Hematopoietic multipotent progenitor cell treated with erythropoietin and hydrocortisone succinate and interleukin-3 and kit ligand, for 17 days (in vitro differentiated cells): ENCODE measurements around the gene DNAH11.
"Not testable (repeated sequence)": the region's sequence is repeated elsewhere in the genome, so short reads cannot be mapped to it uniquely, and the experiment has no call there.

Experiments
- DNase-seq: peaks from one replicate; pipeline ENCODE4 v3.0.0-alpha.2; 2015; ENCODE audit warnings: low spot score

The DNAH11 gene

DNA sequence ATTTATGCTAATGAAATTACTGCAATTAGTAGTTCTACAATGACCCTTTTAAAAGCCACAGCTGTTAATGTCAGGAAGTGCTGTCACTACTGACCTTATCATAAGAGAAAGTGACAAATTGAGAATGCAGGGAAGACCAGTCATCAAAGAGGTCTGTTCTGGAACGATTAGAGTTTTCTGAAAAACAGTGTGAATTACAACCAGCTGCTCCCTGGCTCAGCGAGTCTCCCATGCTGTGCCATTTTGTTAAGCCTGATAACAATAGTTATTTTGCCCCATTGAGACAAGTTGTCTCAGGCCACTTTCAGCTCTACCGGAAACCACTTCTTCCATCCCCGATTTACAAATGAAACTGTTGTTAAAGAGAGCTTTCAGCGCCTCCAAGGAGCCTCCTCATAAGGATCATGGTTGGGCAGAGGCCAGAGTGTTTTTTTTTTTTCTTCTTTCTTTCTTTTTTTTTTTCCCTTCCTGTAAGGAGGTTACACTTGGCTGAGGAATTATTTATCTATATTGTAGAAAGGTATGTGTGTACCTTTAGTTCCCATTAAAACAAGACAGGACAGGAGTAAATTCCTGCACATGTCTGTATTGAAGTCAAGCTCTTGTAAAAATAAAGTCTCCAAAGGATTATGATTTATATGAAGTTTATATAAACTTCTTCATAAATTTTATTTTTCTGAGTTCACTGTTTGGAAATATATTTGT is 229.2 kb downstream of the DNAH11 start:
- no peak for DNase-seq

DNA sequence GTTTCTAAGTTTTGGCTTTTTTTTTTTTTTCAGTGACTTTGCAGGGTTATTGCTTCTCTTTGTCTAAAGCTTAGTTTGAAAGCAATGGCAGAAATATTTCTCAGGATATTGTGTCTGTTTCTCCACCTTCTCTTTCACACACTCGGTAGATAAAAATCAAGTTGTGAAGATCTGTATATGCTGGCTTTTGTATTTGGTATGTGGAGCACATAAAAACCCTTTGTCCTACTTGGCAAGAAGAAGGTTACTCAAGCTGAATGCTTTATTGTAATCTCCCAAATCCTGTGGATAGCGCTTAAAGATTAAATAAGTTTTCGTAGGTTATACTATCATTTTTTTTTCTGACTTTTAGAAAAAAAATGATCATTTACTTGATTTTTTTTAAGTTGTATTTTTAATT is 230.5 kb downstream of the DNAH11 start:
- DNase-seq: no peak

DNA sequence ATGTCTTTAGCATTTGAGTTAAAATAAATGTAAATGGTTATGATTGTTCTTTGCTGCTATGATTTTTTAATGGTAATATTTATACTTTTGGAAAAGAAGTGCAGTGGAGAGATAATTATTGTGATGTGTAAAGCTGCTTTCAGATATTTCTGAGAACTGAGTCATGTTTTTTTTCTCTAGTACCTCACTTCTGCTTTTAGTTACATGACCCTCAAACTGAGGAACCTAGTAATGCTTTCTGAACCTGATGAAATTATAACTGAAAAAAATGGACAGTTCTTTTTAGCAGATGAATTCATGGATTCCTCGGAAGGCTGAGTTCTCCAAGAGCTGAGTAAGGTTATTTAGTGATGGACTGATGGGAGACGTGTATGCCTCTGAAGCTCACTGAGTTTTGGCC is 235.1 kb downstream of the DNAH11 start:
- DNase-seq: no peak

DNA sequence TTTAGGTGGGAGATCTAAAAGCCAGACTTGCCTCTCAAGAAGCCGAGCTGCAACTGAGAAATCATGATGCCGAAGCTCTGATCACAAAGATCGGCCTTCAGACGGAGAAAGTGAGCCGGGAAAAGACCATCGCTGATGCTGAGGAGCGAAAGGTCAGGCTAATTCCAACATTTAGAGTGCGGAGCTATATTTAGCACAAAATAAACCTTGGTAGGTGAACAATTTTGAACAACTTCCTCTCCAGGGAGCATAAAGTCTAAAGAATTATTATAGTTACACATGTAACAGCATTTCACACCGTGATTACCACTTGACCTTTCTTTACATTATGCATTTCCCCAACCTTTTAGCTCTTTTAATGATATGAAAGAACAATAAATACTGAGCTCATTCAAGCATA is 236.1 kb downstream of the DNAH11 start:
- DNase-seq: no peak

DNA sequence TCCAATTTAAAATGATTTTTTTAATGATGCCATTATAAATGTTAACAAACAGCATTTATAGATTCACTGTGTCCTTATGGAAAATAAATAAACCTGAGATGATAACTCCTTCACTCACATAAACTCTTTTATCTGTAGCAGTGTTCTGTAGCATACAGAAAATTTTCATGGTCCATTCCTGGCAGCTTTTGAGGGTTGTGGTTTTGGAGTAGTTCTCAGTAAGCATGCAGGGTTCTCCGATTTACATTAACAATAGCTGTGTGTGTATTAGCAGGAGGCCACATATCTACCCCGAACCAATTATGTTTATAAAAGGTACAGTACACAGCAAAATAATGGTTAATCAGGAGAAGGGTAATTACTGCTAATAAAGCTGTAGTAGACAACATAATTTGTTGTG is 240.2 kb downstream of the DNAH11 start:
- no peak for DNase-seq

DNA sequence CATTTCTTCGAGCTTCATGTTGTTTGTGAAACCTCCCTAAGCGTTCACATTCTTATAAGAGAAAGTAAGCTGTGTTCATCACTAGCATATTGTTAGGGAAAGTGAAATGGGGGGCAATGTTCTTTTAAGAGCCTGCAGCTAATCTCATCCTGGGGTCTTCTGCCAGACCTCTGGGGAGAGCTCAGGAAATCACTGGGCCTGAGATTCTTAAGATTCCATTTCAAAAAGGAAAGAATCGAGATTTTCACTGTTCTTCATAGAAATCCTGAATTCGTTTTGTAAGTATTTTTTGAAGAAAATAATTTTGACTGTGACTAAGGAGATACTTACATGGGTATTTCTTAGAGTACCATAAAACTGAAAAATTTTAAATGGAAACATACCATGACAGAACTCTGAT is 242.2 kb downstream of the DNAH11 start:
- DNase-seq: no peak

DNA sequence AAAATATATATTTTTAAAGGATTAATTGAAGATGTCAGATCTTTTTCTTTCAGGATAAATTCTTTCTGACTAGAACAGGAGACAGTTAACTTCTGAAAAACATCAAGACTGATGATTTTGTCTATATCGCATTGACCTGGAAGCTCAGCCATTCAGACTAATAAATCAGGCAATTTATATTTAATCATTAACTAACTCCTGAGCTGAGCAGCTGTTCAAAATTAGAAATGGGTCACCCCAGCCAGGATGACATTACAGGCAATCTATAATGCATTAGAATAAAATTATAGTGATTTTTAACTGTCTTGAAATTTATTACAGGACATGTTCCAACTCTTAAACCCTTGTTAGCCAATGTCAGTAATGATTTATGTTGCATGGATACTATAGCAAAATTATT is 263.0 kb downstream of the DNAH11 start:
- DNase-seq: no peak

DNA sequence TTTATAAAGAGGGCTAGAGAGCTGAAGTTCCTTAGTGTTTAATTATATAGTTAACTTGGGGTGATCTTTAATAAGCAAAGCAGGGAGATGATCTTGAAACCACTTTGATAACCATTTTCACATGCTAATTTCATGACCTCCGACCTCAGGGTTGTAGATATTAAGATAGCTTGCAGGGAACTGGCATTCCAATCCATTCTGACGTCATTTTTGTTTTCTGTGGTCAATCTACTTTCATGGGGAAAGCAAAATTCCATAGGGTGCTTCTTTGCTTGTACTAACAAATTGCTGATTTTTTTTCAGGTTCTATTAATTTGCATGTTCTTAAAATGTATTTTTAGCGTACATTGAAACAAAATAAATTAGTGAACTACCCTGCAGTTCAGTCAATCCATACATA is 263.5 kb downstream of the DNAH11 start:
- DNase-seq: no peak

DNA sequence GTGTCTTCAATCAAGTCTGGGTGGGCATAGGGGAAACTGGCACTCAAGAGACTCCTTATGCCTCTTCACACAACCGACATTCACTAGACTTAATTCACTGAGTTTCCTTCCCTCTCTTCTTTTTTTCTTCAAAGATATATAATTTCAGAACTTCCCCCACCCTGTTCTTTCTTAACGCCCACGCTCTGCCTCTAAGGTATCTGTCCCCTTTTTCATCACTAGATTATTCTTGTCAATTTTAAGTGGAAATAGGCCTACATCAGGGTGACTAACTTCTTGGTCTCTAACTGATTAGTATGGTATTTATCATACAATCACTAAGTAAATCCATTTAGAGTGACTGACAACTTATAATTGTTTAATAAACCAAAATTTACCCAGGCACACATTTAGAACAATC is 276.2 kb downstream of the DNAH11 start:
- DNase-seq: no peak

DNA sequence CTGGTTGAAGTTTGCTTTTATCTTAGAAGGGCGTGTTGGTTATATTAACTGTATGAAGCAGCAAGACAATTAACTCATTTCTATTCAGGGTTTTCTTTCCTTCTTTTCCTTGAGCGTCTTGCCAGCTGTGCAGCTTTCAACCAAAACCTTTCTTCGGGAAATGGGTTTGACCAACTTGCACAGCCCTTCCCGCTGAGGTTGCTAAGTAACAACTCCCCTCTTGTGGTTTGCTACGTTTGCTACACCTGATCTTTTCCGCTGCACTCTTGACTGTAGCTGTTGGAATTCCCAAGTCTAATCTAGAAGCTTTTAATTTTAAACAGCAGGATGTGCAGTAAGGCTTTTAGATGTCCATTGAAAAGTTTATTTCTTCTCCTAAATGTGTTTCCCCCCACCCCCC is 286.0 kb downstream of the DNAH11 start:
- no peak for DNase-seq

DNA sequence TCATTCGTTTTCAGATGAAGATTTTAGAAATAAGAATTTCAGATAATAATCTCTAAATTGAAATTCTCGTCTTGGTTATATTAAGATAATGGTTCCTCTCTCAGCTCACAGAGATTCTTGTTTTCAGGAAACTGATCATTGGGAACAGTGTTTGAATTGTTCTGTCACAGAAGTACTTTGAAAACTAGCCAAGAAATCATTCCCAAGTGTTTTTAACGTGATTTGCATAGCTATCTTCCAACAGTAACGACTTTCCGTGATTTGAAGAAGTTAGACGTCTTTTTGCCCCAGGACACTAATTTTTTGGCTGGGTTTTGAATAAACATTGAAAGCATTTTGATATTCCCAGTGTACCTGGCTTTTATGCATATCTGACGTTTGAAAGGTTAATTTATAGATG is 286.9 kb downstream of the DNAH11 start:
- DNase-seq: no peak

DNA sequence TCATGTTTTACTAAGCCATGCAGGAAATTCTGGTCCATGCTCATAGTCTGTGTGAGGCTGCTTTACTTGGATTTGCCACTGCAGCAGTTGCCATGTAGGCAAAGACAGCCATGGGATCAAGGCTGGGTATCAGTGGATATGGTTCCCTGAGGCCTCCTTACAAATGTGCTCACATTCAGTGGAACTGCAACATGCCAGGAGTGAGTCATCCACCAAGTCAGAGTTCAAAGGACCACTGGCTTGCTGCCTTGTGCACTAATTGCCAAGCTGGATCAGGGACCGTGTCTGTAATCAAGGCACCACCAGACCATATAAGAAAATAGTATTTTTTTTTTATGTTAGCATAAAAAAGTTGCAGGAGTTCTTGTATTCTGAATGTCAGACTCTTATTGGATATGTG is 301.9 kb downstream of the DNAH11 start:
- no peak for DNase-seq

DNA sequence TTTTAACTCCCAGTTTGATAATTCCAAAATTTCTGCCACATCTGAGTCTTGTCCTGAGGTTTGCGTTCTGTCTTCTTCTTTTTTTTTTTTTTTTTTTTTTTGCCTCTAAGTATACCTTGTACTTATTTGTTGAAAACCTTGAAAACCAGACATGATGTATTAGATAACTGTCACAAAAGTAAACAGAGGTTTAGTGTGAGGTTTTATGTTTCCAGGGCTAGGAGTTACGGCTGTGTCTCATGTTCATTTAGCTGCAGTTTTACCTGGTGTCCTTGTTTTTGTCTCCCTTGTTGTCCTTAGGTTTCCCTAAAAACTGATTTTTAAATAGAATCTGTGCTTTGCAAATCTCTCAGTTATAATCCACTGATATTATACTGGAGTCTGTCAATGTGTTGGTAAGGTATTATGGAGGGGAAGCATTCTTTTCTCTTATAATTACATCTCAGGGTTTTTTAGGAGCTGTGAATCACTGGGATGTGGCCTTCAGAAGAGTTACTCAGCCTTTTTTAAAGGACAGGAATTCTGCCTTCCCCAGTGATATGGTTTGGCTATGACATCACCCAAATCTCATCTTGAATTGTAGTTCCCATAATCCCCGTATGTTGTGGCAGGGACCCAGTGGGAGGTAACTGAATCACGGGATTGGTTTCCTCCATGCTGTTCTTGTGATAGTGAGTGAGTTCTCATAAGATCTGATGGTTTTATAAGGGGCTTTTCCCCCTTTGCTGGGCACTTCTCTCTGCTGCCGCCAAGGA is 307.9 kb downstream of the DNAH11 start:
- DNase-seq: no peak

DNA sequence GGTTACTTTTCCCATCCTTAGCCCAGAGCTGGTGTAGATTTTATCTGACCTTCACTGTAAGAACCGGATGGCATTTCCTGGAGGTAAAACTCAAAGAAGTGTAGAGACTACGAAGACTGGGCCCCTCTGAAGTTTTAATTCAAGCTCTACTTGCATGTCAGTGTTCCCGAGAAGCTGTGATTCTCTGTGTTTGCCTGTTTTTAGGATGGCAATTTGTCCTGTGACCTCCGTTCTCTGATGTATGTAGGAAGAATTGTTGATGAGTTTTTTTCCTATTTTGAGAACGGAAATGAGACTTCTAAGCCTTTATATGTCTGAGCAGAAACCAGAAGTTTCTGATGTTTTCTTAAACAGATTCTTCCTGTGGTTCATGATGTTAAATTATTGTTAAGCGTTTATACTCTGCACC is 308.7 kb downstream of the DNAH11 start:
- no peak for DNase-seq

DNA sequence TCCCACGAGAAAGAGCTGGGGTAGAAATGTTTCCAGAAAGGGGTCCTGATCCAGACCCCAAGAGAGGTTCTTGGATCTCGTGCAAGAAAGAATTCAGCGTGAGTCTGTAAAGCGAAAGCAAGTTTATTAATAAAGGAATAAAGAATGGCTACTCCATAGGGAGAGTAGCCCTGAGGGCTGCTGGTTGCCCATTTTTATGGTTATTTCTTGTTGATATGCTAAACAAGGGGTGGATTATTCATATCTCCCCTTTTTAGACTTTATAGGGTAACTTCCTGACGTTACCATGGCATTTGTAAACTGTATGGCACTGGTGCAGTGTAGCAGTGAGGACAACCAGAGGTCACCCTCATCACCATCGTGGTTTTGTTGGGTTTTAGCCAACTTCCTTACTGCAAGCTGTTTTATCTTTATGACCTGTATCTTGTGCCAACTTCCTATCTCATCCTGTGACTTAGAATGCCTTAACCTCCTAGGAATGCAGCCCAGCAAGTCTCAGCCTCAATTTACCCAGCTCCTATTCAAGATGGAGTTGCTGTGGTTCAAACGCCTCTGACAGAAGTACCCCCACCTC is 322.9 kb downstream of the DNAH11 start:
- DNase-seq: not testable (repeated sequence)

DNA sequence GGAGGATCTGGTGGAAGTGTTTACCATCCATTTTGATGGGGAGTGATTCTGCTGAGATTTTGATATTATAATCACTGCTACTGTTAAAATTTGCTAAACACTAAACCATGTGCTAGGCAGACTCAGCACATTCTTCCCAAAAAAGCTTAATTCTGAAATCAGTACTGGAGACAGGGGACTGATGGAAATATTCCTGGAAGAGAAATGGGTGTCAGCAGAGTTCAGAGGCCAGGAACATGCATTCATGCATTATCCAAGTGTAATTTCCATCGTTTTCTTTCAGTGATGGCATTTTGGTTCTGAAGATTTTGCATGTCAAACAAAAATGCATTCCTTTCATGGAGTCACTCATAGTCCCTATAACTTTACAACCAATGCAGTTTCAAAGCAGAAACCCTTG is 323.9 kb downstream of the DNAH11 start:
- DNase-seq: no peak

DNA sequence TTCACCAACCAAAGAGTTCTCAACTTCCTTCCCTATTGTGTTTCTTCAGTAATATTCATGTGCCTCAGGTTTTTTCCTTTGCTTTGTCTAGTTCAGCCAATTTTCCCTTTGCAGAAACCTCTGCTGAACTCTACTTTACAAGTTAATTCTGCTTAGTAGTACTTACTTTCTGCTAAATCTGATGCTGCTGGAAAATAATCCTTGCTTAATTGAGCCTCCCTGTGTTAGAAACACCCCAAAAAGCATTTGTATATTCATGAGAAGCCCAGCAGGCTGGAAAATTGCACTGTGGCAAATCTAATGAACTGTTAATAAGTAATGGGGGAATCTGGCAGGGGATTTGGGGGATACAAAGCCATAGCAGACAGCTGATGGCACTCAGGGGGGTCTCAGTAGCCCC is 324.4 kb downstream of the DNAH11 start:
- DNase-seq: no peak

DNA sequence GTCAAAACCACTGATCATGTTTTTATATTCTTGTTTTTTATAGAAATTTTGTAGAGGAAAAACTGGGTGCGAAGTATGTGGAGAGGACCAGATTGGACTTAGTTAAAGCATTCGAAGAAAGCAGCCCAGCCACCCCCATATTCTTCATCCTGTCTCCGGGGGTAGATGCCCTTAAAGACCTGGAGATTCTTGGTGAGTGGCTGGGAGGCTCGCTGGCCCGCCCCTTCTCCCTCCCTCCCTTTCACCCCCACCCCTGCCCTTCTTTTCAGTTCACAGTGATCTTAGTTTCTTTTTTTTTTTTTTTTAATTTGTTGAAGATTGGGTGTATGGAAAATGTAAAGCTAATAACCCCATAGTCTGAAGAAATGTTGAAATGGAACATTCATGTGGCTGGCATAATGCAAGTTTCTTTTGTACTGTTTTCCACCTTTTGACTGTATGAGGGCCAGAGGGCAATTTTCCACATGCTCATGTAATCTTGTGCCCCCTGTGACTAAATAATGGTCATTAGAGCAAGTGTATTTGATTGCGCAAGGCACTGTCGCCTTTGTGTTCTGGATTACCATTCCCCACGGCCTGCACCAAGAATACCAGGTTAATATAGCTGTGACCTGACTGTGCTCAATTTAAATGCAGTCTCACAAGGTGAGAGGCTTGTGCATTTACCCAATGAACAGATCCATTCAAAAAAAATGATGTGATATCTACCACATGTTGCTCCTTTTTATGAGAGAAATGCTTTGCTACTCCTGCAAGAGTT is 325.2 kb downstream of the DNAH11 start:
- no peak for DNase-seq

DNA sequence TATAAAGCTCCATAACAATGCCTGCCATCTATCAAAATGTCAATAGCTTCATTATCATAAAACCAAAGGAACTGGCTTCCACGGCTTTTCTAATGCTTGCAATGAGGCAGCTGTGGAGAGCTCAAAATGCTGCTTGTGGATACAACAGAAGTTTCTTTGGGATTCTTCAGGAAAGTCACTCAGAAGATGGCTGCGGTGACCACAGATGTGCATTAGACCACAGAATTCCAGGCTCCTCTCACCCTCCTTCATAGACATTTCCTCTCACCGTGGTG is 325.7 kb downstream of the DNAH11 start:
- no peak for DNase-seq

DNA sequence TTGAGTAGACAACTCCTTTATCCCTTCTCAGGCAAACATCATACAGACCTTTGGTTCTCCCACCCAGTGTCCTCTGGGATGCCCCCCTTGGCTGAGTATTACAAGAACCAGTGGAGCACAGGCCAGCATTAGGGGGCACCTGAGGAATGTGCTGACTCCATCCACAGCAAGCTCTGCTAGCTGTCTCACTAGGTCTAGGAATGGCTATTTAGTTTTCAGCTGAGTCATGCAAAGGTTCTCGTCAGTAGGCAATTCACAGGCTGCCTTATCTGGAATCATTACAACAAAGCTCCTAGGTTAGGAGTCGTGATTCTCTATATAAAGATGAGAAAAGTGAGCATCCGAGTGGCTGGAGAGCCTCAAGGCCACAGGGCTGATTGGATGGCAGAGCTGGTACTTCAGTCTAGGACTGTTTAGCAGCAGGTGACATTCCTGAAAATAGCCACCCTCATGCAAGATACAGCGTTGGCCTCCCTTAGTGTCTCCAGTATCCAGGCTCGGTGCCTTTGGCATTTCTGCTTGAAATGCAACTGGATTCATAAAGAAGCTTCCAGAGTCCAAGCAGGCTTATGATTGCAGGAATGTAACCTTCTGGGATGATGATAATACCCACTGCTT is 327.1 kb downstream of the DNAH11 start:
- DNase-seq: no peak

DNA sequence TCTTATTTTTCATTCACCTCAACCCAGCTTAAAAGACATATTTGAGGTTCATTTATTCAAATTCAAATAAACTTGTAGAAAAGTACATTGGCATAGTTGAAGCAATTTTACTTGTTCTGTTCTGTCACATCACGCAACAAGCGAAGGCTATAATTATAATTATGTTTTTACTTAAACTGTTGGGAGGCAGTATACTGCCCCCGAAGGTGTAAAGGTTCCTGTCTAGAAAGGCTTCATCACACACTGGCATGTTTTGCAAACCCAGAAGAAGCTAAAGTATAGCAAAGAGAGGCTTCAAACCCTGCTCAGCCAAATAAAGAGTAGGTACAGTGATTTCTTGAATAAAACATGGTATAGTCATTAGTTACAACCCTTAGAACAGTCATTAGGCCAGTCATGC is 340.2 kb downstream of the DNAH11 start:
- no peak for DNase-seq

DNA sequence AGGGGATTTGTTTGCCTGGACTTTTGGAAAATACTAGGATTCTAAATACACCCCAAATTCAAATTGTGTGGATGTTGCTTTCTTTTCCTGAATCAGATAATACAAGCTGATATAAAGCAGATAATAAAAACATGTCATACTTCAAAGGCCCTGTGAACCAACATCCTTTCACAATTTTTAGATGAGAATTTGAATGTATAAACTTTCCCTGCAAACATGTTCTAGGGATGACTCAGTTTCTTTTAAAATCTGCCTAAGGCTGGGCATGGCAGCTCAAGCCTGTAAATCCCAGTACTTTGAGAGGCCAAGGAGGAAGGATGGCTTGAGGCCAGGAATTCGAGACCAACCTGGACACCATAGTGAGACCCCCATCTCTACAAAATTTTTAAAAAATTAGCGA is 340.7 kb downstream of the DNAH11 start:
- not testable (repeated sequence) for DNase-seq

DNA sequence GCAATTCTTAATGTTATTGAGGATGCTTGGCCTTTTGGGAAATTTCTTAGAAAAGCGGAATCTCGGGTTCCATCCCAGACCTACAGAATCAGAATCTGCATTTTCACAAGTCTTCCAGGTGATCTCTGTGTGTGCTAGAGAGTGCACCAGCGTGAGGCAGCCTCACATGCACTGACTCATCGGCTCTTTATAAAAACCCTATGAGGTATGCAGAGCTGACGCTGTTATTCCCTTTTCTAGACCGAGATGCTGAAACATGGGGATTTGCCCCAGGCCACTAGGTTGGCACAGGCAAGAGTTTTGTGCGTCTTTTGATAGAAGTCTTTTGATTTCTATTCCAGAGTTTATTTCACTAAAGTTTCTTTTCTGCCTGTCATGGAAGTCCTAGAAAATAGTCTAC is 341.7 kb downstream of the DNAH11 start:
- DNase-seq: no peak
